GM23248 (cell line): ENCODE results near the gene SRSF12. TPM values are rescaled to one million over a fixed set of nuclear protein-coding genes. Genes with fewer than 3 reads are reported as not detected.
A peak's percentile ranks its signal among the peaks of the same experiment; 100 is the strongest.

ENCODE experiments used
- DNase-seq: peaks from one replicate; pipeline ENCODE4 v3.0.0-alpha.2; 2015
- H2AFZ ChIP-seq: fragments of 200-600 bp; sonication (generic); 2 replicates; pipeline ENCODE4 v1.6.1; 2016; ENCODE audit warnings: antibody characterized with exemption
- H3F3A ChIP-seq: fragments of 200-600 bp; sonication (generic); 2 replicates; pipeline ENCODE4 v1.6.1; 2016; ENCODE audit warnings: mild to moderate bottlenecking, antibody characterized with exemption, mixed run types; ENCODE audit not compliant: insufficient read depth
- H3K27ac ChIP-seq: fragments of 200-600 bp; sonication (generic); 2 replicates; pipeline ENCODE4 v1.5.1; 2016; ENCODE audit warnings: mild to moderate bottlenecking
- H3K27me3 ChIP-seq: fragments of 200-600 bp; sonication (generic); replicated peaks from 2 replicates; pipeline ENCODE4 v1.6.1; 2016; ENCODE audit warnings: mild to moderate bottlenecking; ENCODE audit not compliant: insufficient read depth
- H3K36me3 ChIP-seq: fragments of 200-600 bp; sonication (generic); 2 replicates; pipeline ENCODE4 v1.6.1; 2016; ENCODE audit warnings: low read depth, mild to moderate bottlenecking
- H3K4me1 ChIP-seq: fragments of 200-600 bp; sonication (generic); 2 replicates; pipeline ENCODE4 v1.6.1; 2016; ENCODE audit warnings: mild to moderate bottlenecking; ENCODE audit not compliant: insufficient read depth
- H3K4me2 ChIP-seq: fragments of 200-600 bp; sonication (generic); one replicate; pipeline ENCODE4 v1.6.1; 2016; ENCODE audit warnings: mild to moderate bottlenecking; ENCODE audit not compliant: unreplicated experiment
- H3K4me3 ChIP-seq: fragments of 200-600 bp; sonication (generic); 2 replicates; pipeline ENCODE4 v1.5.1; 2016; ENCODE audit warnings: mild to moderate bottlenecking
- H3K79me2 ChIP-seq: fragments of 200-600 bp; sonication (generic); 2 replicates; pipeline ENCODE4 v1.6.1; 2016; ENCODE audit warnings: mild to moderate bottlenecking; ENCODE audit not compliant: insufficient read depth
- H3K9ac ChIP-seq: fragments of 200-600 bp; sonication (generic); 2 replicates; pipeline ENCODE4 v1.6.1; 2016; ENCODE audit warnings: mild to moderate bottlenecking
- H3K9me2 ChIP-seq: fragments of 200-600 bp; sonication (generic); 2 replicates; pipeline ENCODE4 v1.6.1; 2016; ENCODE audit warnings: mixed run types, mild to moderate bottlenecking, moderate library complexity; ENCODE audit not compliant: insufficient read depth
- H3K9me3 ChIP-seq: fragments of 200-600 bp; sonication (generic); one replicate; pipeline ENCODE4 v1.6.1; 2017; ENCODE audit warnings: low read depth
- H4K20me1 ChIP-seq: fragments of 200-600 bp; sonication (generic); 2 replicates; pipeline ENCODE4 v1.6.0; 2016; ENCODE audit not compliant: insufficient read depth
- EZH2 ChIP-seq: fragments of 200-600 bp; sonication (generic); IDR thresholded peaks from 2 replicates; pipeline ENCODE4 v1.6.1; 2018; ENCODE audit warnings: antibody characterized with exemption, mild to moderate bottlenecking; ENCODE audit not compliant: insufficient read depth, poor library complexity, severe bottlenecking
- EZH2phosphoT487 ChIP-seq: fragments of 200-600 bp; sonication (generic); IDR thresholded peaks from 2 replicates; pipeline ENCODE4 v1.6.1; 2018; ENCODE audit warnings: antibody characterized with exemption, moderate library complexity, mild to moderate bottlenecking, low read depth; ENCODE audit not compliant: insufficient read depth
- WGBS, 2 experiments: methylation state at CpG; one replicate each; pipeline ENCODE4 v1.1.6; 2015 to 2017; ENCODE audit warnings: low lambda C conversion rate in 2 of 2, low coverage in 1 of 2; ENCODE audit errors: missing lambda C conversion rate in 2 of 2; 5-methylcytosine and 5-hydroxymethylcytosine counted together
- in situ Hi-C: fragments of 300-500 bp; cut with MboI; formaldehyde crosslinking; loops from 2 replicates; pipeline ENCODE4 v1.15.0; 2020
- polyA plus RNA-seq: library from polyadenylated mRNA; unstranded; fragments of >200 nt; fragmentation: Nextera tagmentation; extraction: Ambion mirVana; gene quantifications from 2 replicates; pipeline ENCODE4 v1.2.1, GENCODE V29; 2016
- total RNA-seq: library from RNA; depleted of rRNA; stranded (reverse); fragments of >200 nt; shearing (Covaris generic); gene quantifications from 2 replicates; pipeline ENCODE4 v1.2.3, GENCODE V29; 2014

SRSF12 gene
- total and polyA plus RNA-seq, 2 experiments from 2014 or later: 0.59 to 0.65 TPM

- no peaks in the 10 kb centered on the region for H3K36me3 ChIP-seq
- H3F3A ChIP-seq: 0 out of 2 replicates have a peak, but pooled peaks cover 6% of the 10 kb centered on the region
- H3K4me1 ChIP-seq: no peaks in the 10 kb centered on the region
- H3K9me2 ChIP-seq: no peaks in the 10 kb centered on the region
- H3K4me2 ChIP-seq: no peak overlapping the region
- H2AFZ ChIP-seq: no peak overlapping the region
- H3K27ac ChIP-seq: no peak overlapping the region
- TF ChIP-seq EZH2 (no peak), EZH2phosphoT487 (no peak)
- no peaks in the 10 kb centered on the region for H3K27me3 ChIP-seq
- H3K79me2 ChIP-seq: no peaks in the 10 kb centered on the region
- H3K4me3 ChIP-seq: no peak overlapping the region
- no peak overlapping the region for H3K9ac ChIP-seq
- H3K9me3 ChIP-seq: no peaks in the 10 kb centered on the region
- H4K20me1 ChIP-seq: no peaks in the 10 kb centered on the region
- in situ Hi-C loops: no loop called here
- peak; percentile 66 for DNase-seq
Observed at GRCh38 chr6:89122625-89123024, 4.8 kb upstream of the SRSF12 start.

- WGBS, 2 experiments: 39 to 41% methylated on average over 1 of the region's 1 CpG
- Histone ChIP-seq H3K4me2 (no peak overlapping the region), H4K20me1 (no peaks in the 10 kb centered on the region), H3K9me2 (no peaks in the 10 kb centered on the region), H3K4me1 (no peaks in the 10 kb centered on the region), H3K9me3 (no peaks in the 10 kb centered on the region), H3K27ac (no peak overlapping the region), H3K79me2 (no peaks in the 10 kb centered on the region), H3K4me3 (no peak overlapping the region), H2AFZ (no peak overlapping the region), H3K27me3 (no peaks in the 10 kb centered on the region), H3F3A (0 out of 2 replicates have a peak, but pooled peaks cover 6% of the 10 kb centered on the region), H3K9ac (no peak overlapping the region), H3K36me3 (no peaks in the 10 kb centered on the region)
- TF ChIP-seq EZH2phosphoT487 (no peak), EZH2 (no peak)
- in situ Hi-C loops: no loop called here
- DNase-seq: no peak
Observed at GRCh38 chr6:89121934-89122333, 4.1 kb upstream of the SRSF12 start.

GRCh38 chr6:89120371-89120770, 2.5 kb upstream of the SRSF12 start:
- DNase-seq: peak; percentile 41
- TF ChIP-seq EZH2: no peak
- no peak for TF ChIP-seq EZH2phosphoT487
- H2AFZ ChIP-seq: no peak overlapping the region
- H3K4me3 ChIP-seq: no peak overlapping the region
- H3K4me1 ChIP-seq: no peaks in the 10 kb centered on the region
- no peak overlapping the region for H3K4me2 ChIP-seq
- no peaks in the 10 kb centered on the region for H3K9me3 ChIP-seq
- H3K79me2 ChIP-seq: no peaks in the 10 kb centered on the region
- H3F3A ChIP-seq: 0 out of 2 replicates have a peak, but pooled peaks cover 6% of the 10 kb centered on the region
- no peaks in the 10 kb centered on the region for H3K36me3 ChIP-seq
- H3K27me3 ChIP-seq: no peaks in the 10 kb centered on the region
- H3K9ac ChIP-seq: no peak overlapping the region
- 52 to 58% methylated on average over 4 of the region's 4 CpGs for WGBS, 2 experiments
- in situ Hi-C loops: no loop called here
- no peak overlapping the region for H3K27ac ChIP-seq
- no peaks in the 10 kb centered on the region for H4K20me1 ChIP-seq
- no peaks in the 10 kb centered on the region for H3K9me2 ChIP-seq

GRCh38 chr6:89118931-89119330, 1.1 kb upstream of the SRSF12 start:
- DNase-seq: peak; percentile 12
- Histone ChIP-seq H4K20me1 (no peaks in the 10 kb centered on the region), H3K4me1 (no peaks in the 10 kb centered on the region), H3K27ac (no peak overlapping the region), H3K4me2 (no peak overlapping the region), H3K36me3 (no peaks in the 10 kb centered on the region), H3F3A (0 out of 2 replicates have a peak, but pooled peaks cover 6% of the 10 kb centered on the region), H3K9me3 (no peaks in the 10 kb centered on the region), H3K27me3 (no peaks in the 10 kb centered on the region), H3K9me2 (no peaks in the 10 kb centered on the region), H3K4me3 (no peak overlapping the region), H2AFZ (no peak overlapping the region), H3K9ac (no peak overlapping the region), H3K79me2 (no peaks in the 10 kb centered on the region)
- in situ Hi-C loops: no loop called here
- 82% methylated on average over 8 of the region's 8 CpGs for WGBS, 2 experiments
- TF ChIP-seq EZH2: no peak
- no peak for TF ChIP-seq EZH2phosphoT487

- Histone ChIP-seq H3F3A (0 out of 2 replicates have a peak, but pooled peaks cover 6% of the 10 kb centered on the region), H3K9me3 (no peaks in the 10 kb centered on the region), H3K4me3 (peak overlapping the region; percentile 86), H3K79me2 (no peaks in the 10 kb centered on the region), H3K9me2 (no peaks in the 10 kb centered on the region), H2AFZ (peak overlapping the region; percentile 92), H3K9ac (no peak overlapping the region; the same call in 1 of the 2 replicates), H3K27me3 (no peaks in the 10 kb centered on the region), H3K4me2 (peak overlapping the region; percentile 85), H3K36me3 (no peaks in the 10 kb centered on the region), H3K4me1 (no peaks in the 10 kb centered on the region), H4K20me1 (no peaks in the 10 kb centered on the region; the same call in 1 of the 2 replicates), H3K27ac (no peak overlapping the region)
- DNase-seq: no peak
- in situ Hi-C loops: no loop called here
- WGBS, 2 experiments: 70 to 77% methylated on average over 6 of the region's 6 CpGs
- TF ChIP-seq EZH2: no peak
- no peak for TF ChIP-seq EZH2phosphoT487
Observed at GRCh38 chr6:89116702-89117101, 1.2 kb downstream of the SRSF12 start.
